GM12872 (cell line): Measurements from ENCODE around the gene P2RY8.

Experiments
- TF ChIP-seq, protein P1 (sequence below): IDR thresholded peaks from 3 replicates; pipeline ENCODE4 v1.5.1; 2011; ENCODE audit warnings: low read depth, mild to moderate bottlenecking, low read length, moderate library complexity; ENCODE audit not compliant: insufficient read depth

The P2RY8 gene

DNA sequence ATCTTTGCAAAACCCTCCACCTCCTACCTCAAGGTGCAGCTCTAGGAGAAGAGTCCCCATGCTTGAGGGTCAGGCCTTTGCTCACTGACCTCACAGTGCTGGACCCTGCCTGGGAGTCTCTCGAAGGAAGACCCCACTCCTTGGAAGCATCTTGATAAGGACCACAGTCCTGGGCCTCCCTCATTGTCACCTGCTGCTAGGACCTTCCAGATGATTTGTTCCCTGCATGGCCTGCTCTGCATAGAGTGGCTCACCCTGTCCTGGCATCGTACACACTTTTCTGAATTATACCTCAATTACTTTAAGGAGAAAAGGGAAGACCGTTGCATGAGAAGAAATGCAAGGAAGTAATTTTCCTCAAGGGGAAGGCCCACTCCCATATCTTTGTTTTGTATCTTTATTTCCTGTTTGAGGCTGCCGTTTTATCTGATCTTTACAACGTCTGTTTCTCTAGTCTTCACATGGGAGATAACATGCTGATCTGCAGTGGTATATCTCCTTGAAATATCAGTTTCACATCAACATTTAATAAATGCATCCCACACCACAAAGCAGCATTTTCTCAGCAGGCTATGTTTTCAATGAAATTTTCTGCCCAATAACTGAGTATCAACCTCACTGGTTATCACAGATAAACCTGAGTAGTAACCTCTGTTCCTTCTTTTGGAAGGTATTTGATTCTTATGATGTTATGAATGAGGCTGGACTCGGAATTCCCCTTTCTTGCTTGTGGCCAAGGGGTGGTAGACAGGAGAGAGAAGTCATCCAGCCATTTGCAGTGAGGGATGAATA, 39.4 kb upstream of the P2RY8 start:
- TF ChIP-seq, protein P1, sequence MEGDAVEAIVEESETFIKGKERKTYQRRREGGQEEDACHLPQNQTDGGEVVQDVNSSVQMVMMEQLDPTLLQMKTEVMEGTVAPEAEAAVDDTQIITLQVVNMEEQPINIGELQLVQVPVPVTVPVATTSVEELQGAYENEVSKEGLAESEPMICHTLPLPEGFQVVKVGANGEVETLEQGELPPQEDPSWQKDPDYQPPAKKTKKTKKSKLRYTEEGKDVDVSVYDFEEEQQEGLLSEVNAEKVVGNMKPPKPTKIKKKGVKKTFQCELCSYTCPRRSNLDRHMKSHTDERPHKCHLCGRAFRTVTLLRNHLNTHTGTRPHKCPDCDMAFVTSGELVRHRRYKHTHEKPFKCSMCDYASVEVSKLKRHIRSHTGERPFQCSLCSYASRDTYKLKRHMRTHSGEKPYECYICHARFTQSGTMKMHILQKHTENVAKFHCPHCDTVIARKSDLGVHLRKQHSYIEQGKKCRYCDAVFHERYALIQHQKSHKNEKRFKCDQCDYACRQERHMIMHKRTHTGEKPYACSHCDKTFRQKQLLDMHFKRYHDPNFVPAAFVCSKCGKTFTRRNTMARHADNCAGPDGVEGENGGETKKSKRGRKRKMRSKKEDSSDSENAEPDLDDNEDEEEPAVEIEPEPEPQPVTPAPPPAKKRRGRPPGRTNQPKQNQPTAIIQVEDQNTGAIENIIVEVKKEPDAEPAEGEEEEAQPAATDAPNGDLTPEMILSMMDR, result no peak

DNA sequence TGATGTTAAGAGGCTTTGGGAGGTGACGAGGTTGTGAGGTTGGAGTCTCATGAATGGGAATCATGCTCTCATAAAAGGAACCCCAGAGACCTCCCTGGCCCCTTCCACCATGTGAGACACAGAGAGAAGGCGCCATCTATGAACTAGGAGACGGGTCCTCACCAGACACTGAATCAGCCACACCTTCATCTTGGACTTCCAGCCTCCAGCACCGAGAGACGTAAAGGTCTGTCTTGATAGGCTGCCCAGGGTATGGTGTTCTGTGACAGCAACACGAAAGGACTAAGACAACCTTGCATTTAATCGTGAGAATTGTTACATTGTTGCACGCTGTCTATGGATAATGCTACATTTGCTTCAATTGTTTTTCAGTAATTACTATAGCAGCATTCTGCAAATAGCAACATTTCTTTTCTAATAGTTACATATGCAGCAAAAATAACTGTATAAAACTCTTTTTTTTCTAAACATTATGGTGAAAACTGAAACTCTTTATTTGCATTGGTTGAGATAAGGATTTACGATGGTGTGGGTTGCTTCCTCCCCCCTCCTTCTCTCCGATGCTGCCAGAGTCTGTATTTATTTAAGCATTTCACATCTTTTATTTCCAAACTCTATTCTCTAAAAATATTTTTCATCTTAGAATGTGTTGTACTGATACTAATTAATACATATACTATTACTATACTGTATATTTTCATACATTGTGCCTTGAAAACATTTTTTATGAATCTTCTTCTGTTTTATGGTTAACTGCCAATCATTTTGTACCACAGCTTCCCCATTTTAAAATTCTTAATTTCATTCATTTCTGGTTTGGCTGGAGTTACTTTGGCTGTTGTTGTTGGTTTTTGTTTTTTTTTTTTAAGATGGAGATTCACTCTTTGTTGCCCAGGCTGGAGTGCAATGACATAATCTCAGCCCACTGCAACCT, 28.0 kb upstream of the P2RY8 start:
- TF ChIP-seq, protein P1, result no peak

DNA sequence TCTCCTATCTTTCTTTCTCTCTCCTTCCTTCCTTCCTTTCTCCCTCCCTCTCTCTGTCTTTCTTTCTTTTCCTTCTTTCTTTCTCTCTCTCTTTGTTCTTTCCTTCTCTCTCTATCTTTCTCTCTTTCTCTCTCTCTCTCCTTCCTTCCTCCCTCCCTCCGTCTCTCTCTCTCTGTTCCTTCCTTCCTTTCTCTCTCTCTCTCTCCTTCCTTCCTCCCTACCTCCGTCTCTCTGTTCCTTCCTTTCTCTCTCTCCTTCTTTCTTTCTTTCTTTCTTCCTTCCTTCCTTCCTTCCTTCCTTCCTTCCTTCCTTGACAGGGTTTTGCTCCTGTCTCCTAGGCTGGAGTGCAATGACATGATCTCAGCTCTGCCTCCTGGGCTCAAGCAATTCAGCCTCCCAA, 24.2 kb upstream of the P2RY8 start:
- TF ChIP-seq, protein P1, result no peak

DNA sequence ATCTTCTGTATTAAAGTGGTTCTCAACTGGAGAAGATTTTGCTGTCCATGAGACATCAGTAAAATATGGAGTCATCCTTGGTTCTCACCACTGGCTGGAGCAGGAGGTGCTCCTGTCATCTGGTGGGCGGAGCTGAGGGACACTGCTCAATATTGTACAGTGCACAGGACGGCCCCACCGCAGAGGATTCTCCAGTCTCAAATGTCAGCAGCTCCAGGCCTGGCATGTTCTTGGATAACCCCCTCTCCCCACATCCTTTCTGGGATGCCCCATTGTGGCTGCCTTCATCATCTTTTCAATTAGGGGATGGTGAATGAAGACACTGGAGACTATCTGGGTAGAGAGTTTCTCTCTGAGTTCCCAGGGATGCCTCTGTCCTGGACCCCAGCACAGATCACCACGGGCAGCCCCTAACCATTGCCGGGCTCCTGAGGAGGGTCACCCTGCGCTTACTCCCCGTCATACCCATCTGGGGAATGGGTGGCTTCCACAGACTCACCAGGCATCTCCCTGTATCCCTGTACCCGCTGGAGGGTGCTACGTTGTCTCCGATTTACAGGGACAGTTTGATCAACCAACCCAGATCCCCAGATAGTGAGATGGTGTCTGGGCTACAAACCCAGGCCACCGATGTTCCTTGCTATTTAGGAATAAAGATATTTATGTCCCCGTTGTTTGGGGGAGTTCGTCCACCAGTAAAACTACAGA, 21.9 kb upstream of the P2RY8 start:
- TF ChIP-seq, protein P1, result no peak

DNA sequence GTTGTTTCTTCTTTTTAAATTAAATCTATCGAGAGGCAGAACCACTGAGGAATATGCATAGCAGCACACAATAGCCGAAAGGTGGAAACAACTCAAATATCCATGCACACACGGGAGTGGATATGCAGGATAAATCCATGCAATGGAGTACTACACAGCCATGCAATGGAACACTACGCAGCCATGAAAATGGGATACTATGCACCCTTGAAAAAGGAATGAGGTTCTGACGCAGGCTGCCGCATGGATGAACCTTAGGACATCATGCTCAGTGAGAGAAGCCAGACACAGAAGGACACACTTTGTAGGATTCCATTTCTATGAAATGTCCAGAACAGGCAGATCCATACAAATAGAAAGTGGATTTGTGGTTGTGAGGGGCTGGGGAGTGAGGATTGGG, 18.4 kb upstream of the P2RY8 start:
- TF ChIP-seq, protein P1, result no peak

DNA sequence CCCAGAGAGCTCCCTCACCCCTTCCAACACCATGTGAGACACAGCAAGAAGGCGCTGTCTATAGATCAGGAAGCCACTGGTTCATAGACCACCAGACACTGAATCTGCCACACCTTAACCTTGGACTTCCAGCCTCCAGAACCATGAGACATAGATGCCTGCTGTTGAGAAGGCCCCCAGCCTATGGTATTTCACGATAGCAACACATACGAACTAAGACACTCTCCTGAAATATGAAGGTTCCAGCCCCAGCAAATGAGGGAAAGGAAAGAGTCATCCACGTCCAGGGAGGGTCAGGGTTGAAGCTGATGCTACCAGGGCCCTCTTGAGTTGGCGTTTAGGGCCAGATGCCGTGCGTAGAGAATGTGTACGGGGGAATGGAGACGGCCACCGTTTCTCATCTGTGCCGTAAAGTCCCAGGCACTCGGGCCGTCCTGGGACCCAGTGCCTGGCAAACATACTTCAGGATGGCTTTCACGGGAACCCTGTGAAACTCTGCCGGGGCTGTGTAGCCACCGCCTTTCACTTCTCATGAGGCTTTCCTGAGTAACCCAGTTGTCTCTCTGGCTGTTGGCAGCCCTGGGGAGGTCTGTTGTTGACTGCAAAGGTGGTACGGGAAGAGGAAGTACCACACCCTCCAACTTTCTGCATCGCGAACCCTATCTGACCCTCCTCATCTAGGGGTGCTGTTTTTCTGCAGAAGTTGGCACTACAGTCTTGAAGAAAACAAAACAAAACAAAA, 17.7 kb upstream of the P2RY8 start:
- TF ChIP-seq, protein P1, result no peak
